K562 (cell line): Measurements from ENCODE around the gene YEATS2. TPM values are rescaled to one million over a fixed set of nuclear protein-coding genes. Genes with fewer than 3 reads are reported as not detected.

ENCODE experiments used
- ATAC-seq: fragments of 200-7000 bp; cut with Tn5 transposase; 3 replicates; pipeline ENCODE4 v1.9.1; 2020; ENCODE audit warnings: moderate library complexity
- BruUV-seq: library from RNA; stranded (reverse); fragments of 400-500 nt; replicated peaks from 2 replicates; lab custom pipeline; 2021; lab: Mats Ljungman, UMichigan
- CTCF ChIA-PET: fragments of 300-600 bp; formaldehyde crosslinking; extraction: SDS; loops from one replicate; lab custom pipeline; 2021; ENCODE audit warnings: low intra/inter-chr PET ratio; lab: Yijun Ruan, JAX
- POLR2A ChIA-PET: fragments of 300-600, 350-650 bp; sonication (Branson Sonifier 250); formaldehyde crosslinking; extraction: SDS; loops from one replicate; lab custom pipeline; 2021; ENCODE audit warnings: antibody characterized with exemption, inconsistent platforms; lab: Yijun Ruan, JAX
- DNase-seq, 4 experiments: peaks; one replicate each; pipeline versions ENCODE4 v3.0.0 to v3.0.0-alpha.2; 2011 to 2018; ENCODE audit warnings: low spot score in 3 of 4, mixed read lengths in 3 of 4; ENCODE audit errors: extremely low read depth in 1 of 4
- FAIRE-seq: peaks from 2 replicates; lab custom pipeline; 2011; peaks lifted over from hg19 to GRCh38; lab: Jason Lieb, UNC
- H2AFZ ChIP-seq: 2 replicates; pipeline ENCODE4 v1.6.0; 2011; ENCODE audit warnings: low read depth, low read length, control low read depth, inconsistent platforms
- H3K27ac ChIP-seq: fragments of 200-600 bp; 3 replicates; pipeline ENCODE4 v1.8.0; 2011; ENCODE audit warnings: low read depth, mild to moderate bottlenecking, control low read depth, inconsistent platforms, low read length, moderate library complexity, mixed read lengths; ENCODE audit errors: extremely low read depth
- H3K27me3 ChIP-seq, 2 experiments: fragments of 300-600 bp in 1 of 2; 2 replicates in 1 of 2; 3 replicates in 1 of 2; pipeline versions ENCODE4 v1.6.0 to v1.8.0; 2011; ENCODE audit warnings: inconsistent platforms in 2 of 2, low read length in 2 of 2, mild to moderate bottlenecking in 1 of 2, mixed read lengths in 1 of 2, moderate library complexity in 1 of 2; ENCODE audit not compliant: control insufficient read depth in 2 of 2, insufficient read depth in 2 of 2
- H3K36me3 ChIP-seq: fragments of 300-600 bp; 3 replicates; pipeline ENCODE4 v1.8.0; 2011; ENCODE audit warnings: mild to moderate bottlenecking, low read length, inconsistent platforms; ENCODE audit not compliant: control insufficient read depth, insufficient read depth
- H3K4me1 ChIP-seq, 2 experiments: fragments of 200-600 bp in 1 of 2; replicated peaks in 1 of 2; 2 replicates in 1 of 2; 3 replicates in 1 of 2; pipeline versions ENCODE4 v1.5.1 to v1.8.0; 2011; ENCODE audit warnings: inconsistent platforms in 2 of 2, low read length in 2 of 2, mild to moderate bottlenecking in 1 of 2, mixed read lengths in 1 of 2, moderate library complexity in 1 of 2; ENCODE audit not compliant: control insufficient read depth in 2 of 2, insufficient read depth in 2 of 2
- H3K4me2 ChIP-seq: 2 replicates; pipeline ENCODE4 v1.6.1; 2011; ENCODE audit warnings: low read length, control low read depth, inconsistent platforms, mixed read lengths; ENCODE audit not compliant: insufficient read depth
- H3K4me3 ChIP-seq: fragments of 200-600 bp; sonication (generic), shearing (Covaris generic); 2 replicates; pipeline ENCODE4 v1.5.1; 2016; ENCODE audit warnings: control low read depth, inconsistent platforms
- H3K79me2 ChIP-seq: fragments of 200-600 bp; 3 replicates; pipeline ENCODE4 v1.8.0; 2011; ENCODE audit warnings: low read length, inconsistent platforms; ENCODE audit not compliant: control insufficient read depth, insufficient read depth
- H3K9ac ChIP-seq, 2 experiments: 2 replicates each; pipeline versions ENCODE4 v1.6.0 to v1.6.1; 2011; ENCODE audit warnings: low read depth in 2 of 2, low read length in 2 of 2, control low read depth in 1 of 2, inconsistent platforms in 1 of 2, mild to moderate bottlenecking in 1 of 2, mixed read lengths in 1 of 2; ENCODE audit not compliant: insufficient read depth in 1 of 2
- H3K9me1 ChIP-seq: one replicate; pipeline ENCODE4 v1.6.0; 2011; ENCODE audit warnings: inconsistent platforms, mild to moderate bottlenecking, low read length, moderate library complexity; ENCODE audit not compliant: control insufficient read depth, insufficient read depth
- H3K9me3 ChIP-seq: replicated peaks from 2 replicates; pipeline ENCODE4 v1.5.1; 2011; ENCODE audit warnings: low read depth, low read length, inconsistent platforms; ENCODE audit not compliant: control insufficient read depth, insufficient read depth
- H4K20me1 ChIP-seq: replicated peaks from 2 replicates; pipeline ENCODE4 v1.6.1; 2011; ENCODE audit warnings: low read length, inconsistent platforms, mixed read lengths; ENCODE audit not compliant: control insufficient read depth, insufficient read depth
- C11orf30 ChIP-seq: fragments of 450-650 bp; IDR thresholded peaks from 2 replicates; pipeline ENCODE4 v1.6.1; 2016; ENCODE audit warnings: low read depth, mild to moderate bottlenecking
- CBX5 ChIP-seq: IDR thresholded peaks from 2 replicates; pipeline ENCODE4 v1.6.1; 2014; ENCODE audit warnings: low read depth, borderline replicate concordance
- DNMT1 ChIP-seq: fragments of 450-650 bp; IDR thresholded peaks from 2 replicates; pipeline ENCODE4 v1.6.1; 2016; ENCODE audit warnings: antibody characterized with exemption, mild to moderate bottlenecking
- ERF ChIP-seq: fragments of 450-650 bp; formaldehyde crosslinking; IDR thresholded peaks from 2 replicates; pipeline ENCODE4 v1.4.0; 2020; ENCODE audit warnings: mild to moderate bottlenecking, mixed read lengths
- ESRRB ChIP-seq: fragments of 250-450 bp; sonication (Bioruptor Pico); IDR thresholded peaks from 2 replicates; pipeline ENCODE4 v1.5.0; 2020; ENCODE audit warnings: mild to moderate bottlenecking, moderate library complexity, borderline replicate concordance
- FIP1L1 ChIP-seq: fragments of 200-400 bp; formaldehyde crosslinking; IDR thresholded peaks from 2 replicates; pipeline ENCODE4 v1.6.1; 2018; ENCODE audit warnings: mild to moderate bottlenecking, low read depth, low read length; ENCODE audit not compliant: poor library complexity, severe bottlenecking
- FOXJ3 ChIP-seq: sonication (generic); formaldehyde crosslinking; IDR thresholded peaks from 2 replicates; pipeline ENCODE4 v1.4.0; 2020; ENCODE audit warnings: mild to moderate bottlenecking, missing genetic modification reagents
- FOXM1 ChIP-seq, 2 experiments: fragments of 450-650 bp in 1 of 2; sonication (generic) in 1 of 2; formaldehyde crosslinking in 1 of 2; IDR thresholded peaks; 2 replicates each; pipeline versions ENCODE4 v1.6.1 to v1.9.0; 2017 to 2022; ENCODE audit warnings: low read depth in 2 of 2, mild to moderate bottlenecking in 2 of 2, missing genetic modification reagents in 1 of 2, moderate library complexity in 1 of 2
- MAFF ChIP-seq: IDR thresholded peaks from 2 replicates; pipeline ENCODE4 v1.6.1; 2012; ENCODE audit warnings: low read length, improper control_type of control experiment
- NCOA6 ChIP-seq: fragments of 450-650 bp; IDR thresholded peaks from 2 replicates; pipeline ENCODE4 v1.6.1; 2017; ENCODE audit warnings: mild to moderate bottlenecking
- PHF8 ChIP-seq: fragments of 200-600 bp; sonication (generic); IDR thresholded peaks from 2 replicates; pipeline ENCODE4 v1.6.1; 2012; ENCODE audit warnings: mixed run types, mild to moderate bottlenecking, inconsistent platforms, low read length, moderate library complexity, borderline replicate concordance
- SLC30A9 ChIP-seq: fragments of 250-450 bp; sonication (Bioruptor Pico); IDR thresholded peaks from 2 replicates; pipeline ENCODE4 v1.8.0; 2022; ENCODE audit warnings: mild to moderate bottlenecking, moderate library complexity
- SP2 ChIP-seq: IDR thresholded peaks from 2 replicates; pipeline ENCODE4 v1.6.1; 2011; ENCODE audit warnings: mild to moderate bottlenecking, low read depth, low read length, moderate library complexity; ENCODE audit not compliant: poor library complexity, severe bottlenecking; ENCODE audit errors: extremely low read depth
- SREBF1 ChIP-seq: fragments of 150-350 bp; IDR thresholded peaks from 2 replicates; pipeline ENCODE4 v1.6.1; 2014; ENCODE audit warnings: antibody characterized with exemption, low read depth, low read length, borderline replicate concordance
- ZNF263 ChIP-seq: sonication (generic); formaldehyde crosslinking; IDR thresholded peaks from 2 replicates; pipeline ENCODE4 v1.8.0; 2022; ENCODE audit warnings: mild to moderate bottlenecking, missing genetic modification reagents, borderline replicate concordance
- ZNF274 ChIP-seq: IDR thresholded peaks from 2 replicates; pipeline ENCODE4 v1.6.1; 2011; ENCODE audit warnings: low read depth, mild to moderate bottlenecking, low read length, moderate library complexity, borderline replicate concordance
- ZNF316 ChIP-seq: fragments of 450-650 bp; IDR thresholded peaks from 2 replicates; pipeline ENCODE4 v1.6.1; 2016
- WGBS: fragments of 100-300 bp; shearing (Covaris generic); methylation state at CpG from one replicate; pipeline ENCODE4 v1.1.6; 2016; ENCODE audit warnings: low coverage, mixed read lengths; ENCODE audit not compliant: insufficient coverage; ENCODE audit errors: missing lambda C conversion rate; 5-methylcytosine and 5-hydroxymethylcytosine counted together
- in situ Hi-C: fragments of 300-500 bp; cut with MboI; formaldehyde crosslinking; loops from 4 replicates; pipeline ENCODE4 v1.15.0; 2018; ENCODE audit warnings: inconsistent platforms, mixed read lengths
- intact Hi-C: fragments of 100-400 bp; cut with micrococcal nuclease; formaldehyde crosslinking; loops from 2 replicates; pipeline ENCODE4 v1.14.2; 2022
- polyA plus RNA-seq, 8 experiments: library from polyadenylated mRNA; depleted of rRNA in 4 of 8; stranded (reverse) in 5 of 8; unstranded in 3 of 8; fragments of >200 nt; fragmentation: Nextera tagmentation in 2 of 8; fragmentation: Illumina TruSeq in 1 of 8; extraction: Ambion mirVana in 2 of 8; extraction: Trizol in 1 of 8; gene quantifications; 2 replicates each; pipeline versions ENCODE4 v1.2.1 to v1.2.3, GENCODE V29; 2011 to 2014; ENCODE audit warnings: inconsistent platforms in 1 of 8, missing spikeins in 1 of 8
- total RNA-seq, 7 experiments: library from RNA; depleted of rRNA in 6 of 7; stranded (reverse); fragments of >200 nt in 6 of 7; fragmentation: Illumina TruSeq in 2 of 7; extraction: Trizol in 2 of 7; gene quantifications; 2 replicates each; pipeline versions ENCODE4 v1.2.1 to v1.2.3, GENCODE V29; 2011 to 2021; ENCODE audit warnings: low replicate concordance in 1 of 7

YEATS2 gene
- total and polyA plus RNA-seq, 9 of the 15 experiments (the other 6 are each of a cell fraction or from before 2014, with no cell fraction given), result 1.8 to 35.2 (median 19.0) TPM

DNA sequence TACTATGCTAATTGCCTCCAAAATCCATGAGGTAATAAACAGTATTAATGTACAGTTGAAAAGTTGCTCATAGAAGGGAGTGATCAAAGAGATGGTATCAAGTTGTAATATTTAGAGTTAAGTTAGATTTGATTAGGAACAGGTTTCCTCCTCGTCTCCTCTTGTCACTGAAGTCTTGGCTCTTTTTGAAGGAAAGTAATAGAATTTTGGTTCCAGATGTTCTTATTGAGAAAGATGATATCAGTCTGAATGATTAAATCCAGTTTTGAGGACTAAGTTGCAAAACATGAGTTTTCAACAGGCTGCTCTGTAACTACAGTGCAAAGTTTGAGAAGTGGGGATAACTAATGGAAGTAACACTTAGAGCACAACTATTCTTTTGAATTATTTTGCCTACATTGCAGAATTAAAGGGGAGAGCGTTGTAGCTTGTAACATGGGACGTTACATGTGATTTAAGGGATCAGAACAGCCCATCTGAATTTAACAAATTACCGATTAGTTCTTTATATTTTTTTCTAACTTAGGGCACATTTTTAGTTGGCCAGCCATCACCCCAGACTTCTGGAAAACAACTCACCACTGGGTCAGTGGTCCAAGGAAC, 79.5 kb downstream of the YEATS2 start:
- ATAC-seq, result no peak
- POLR2A ChIA-PET, result no interaction called here
- no peak overlapping the region for H3K27ac ChIP-seq
- intact Hi-C loops, result no loop called here
- no peak overlapping the region for H3K4me2 ChIP-seq
- no peaks in the 10 kb centered on the region; a peak in 1 of 5 replicates for H3K4me1 ChIP-seq
- H3K36me3 ChIP-seq, result peaks cover 80% of the 10 kb centered on the region; the same call in 2 of the 3 replicates
- in situ Hi-C loops, result no loop called here
- no TSS peak for BruUV-seq
- H3K9me1 ChIP-seq, result no peaks in the 10 kb centered on the region
- H3K27me3 ChIP-seq, result no peaks in the 10 kb centered on the region
- TF ChIP-seq C11orf30, result peak; percentile 24; the same call in 1 of the 2 replicates
- TF ChIP-seq ZNF274, result no peak
- peak; percentile 36; the same call in 1 of the 2 replicates for TF ChIP-seq MAFF
- TF ChIP-seq ZNF316, result peak; percentile 53
- TF ChIP-seq ZNF263 (CRISPR knock-in tag), result no peak
- TF ChIP-seq, all 486 proteins: peak for 3
- FAIRE-seq (no peak), DNase-seq (no peak)
- 91% methylated on average over 4 of the region's 4 CpGs for WGBS
- Histone ChIP-seq H3K9ac (no peak overlapping the region), H3K9me3 (no peaks in the 10 kb centered on the region), H3K79me2 (no peaks in the 10 kb centered on the region), H3K4me3 (no peak overlapping the region), H4K20me1 (no peaks in the 10 kb centered on the region), H2AFZ (no peak overlapping the region)
- CTCF ChIA-PET, result no interaction called here

- no peaks in the 10 kb centered on the region for H3K27me3 ChIP-seq
- no peak for TF ChIP-seq CBX5
- no peak for TF ChIP-seq SREBF1
- TF ChIP-seq SP2, result no peak
- no peak for TF ChIP-seq NCOA6
- no peak for TF ChIP-seq ERF
- TF ChIP-seq SLC30A9 (CRISPR knock-in tag), result no peak
- TF ChIP-seq FOXJ3, result no peak
- TF ChIP-seq FIP1L1, result no peak
- TF ChIP-seq PHF8, result no peak
- TF ChIP-seq DNMT1, result no peak
- TF ChIP-seq ESRRB (CRISPR knock-in tag), result no peak
- TF ChIP-seq FOXM1 (IDR thresholded peaks at IDR 0.05; ENCODE audit: low read depth), result no peak
- no peak for TF ChIP-seq FOXM1 (CRISPR knock-in tag; IDR thresholded peaks at IDR 0.05; ENCODE audit: low read depth)
Observed at GRCh38 chr3:183779896-183780465, 82.4 kb downstream of the YEATS2 start.

More at GRCh38 chr3:183779896-183780465, 82.4 kb downstream of the YEATS2 start:
- Histone ChIP-seq H3K4me1 (no peaks in the 10 kb centered on the region; a peak in 1 of 5 replicates), H3K9me3 (no peaks in the 10 kb centered on the region), H3K36me3 (peaks cover 70% of the 10 kb centered on the region; the same call in 2 of the 3 replicates), H3K4me3 (no peak overlapping the region), H3K79me2 (no peaks in the 10 kb centered on the region), H2AFZ (no peak overlapping the region), H3K27ac (no peak overlapping the region), H3K9ac (no peak overlapping the region), H3K9me1 (no peaks in the 10 kb centered on the region), H4K20me1 (no peaks in the 10 kb centered on the region), H3K4me2 (no peak overlapping the region)
- FAIRE-seq (no peak), ATAC-seq (no peak), DNase-seq (no peak)
- no TSS peak for BruUV-seq
- in situ Hi-C loops (no loop called here), intact Hi-C loops (no loop called here)
- WGBS, result 88% methylated on average over 14 of the region's 14 CpGs
- POLR2A ChIA-PET, result no interaction called here
- CTCF ChIA-PET, result no interaction called here
